HepG2 (cell line): Measurements from ENCODE around the gene MRPS21.

Source experiments
- CSRNP1 ChIP-seq: sonication (generic); formaldehyde crosslinking; IDR thresholded peaks from 2 replicates; pipeline ENCODE4 v1.8.1; 2023; ENCODE audit warnings: mild to moderate bottlenecking, missing genetic modification reagents
- CTCF ChIP-seq: sonication (generic); formaldehyde crosslinking; IDR thresholded peaks from 2 replicates; pipeline ENCODE4 v1.5.0; 2020; ENCODE audit warnings: mild to moderate bottlenecking, missing genetic modification reagents, moderate library complexity
- EHMT2 ChIP-seq: fragments of 200-600 bp; sonication (generic); IDR thresholded peaks from 2 replicates; pipeline ENCODE4 v1.7.0; 2017; ENCODE audit warnings: antibody characterized with exemption, low read depth, low read length, borderline replicate concordance
- ETV6 ChIP-seq: sonication (generic); formaldehyde crosslinking; conservative IDR thresholded peaks from 2 replicates; pipeline ENCODE4 v1.4.0; 2020; ENCODE audit warnings: missing genetic modification reagents
- MLLT10 ChIP-seq: sonication (generic); formaldehyde crosslinking; IDR thresholded peaks from 2 replicates; pipeline ENCODE4 v1.4.0; 2020; ENCODE audit warnings: missing genetic modification reagents
- POLR2A ChIP-seq, 2 experiments: IDR thresholded peaks; 2 replicates each; pipeline ENCODE4 v1.6.1; 2011; ENCODE audit warnings: low read depth in 2 of 2, low read length in 2 of 2, mild to moderate bottlenecking in 1 of 2, moderate library complexity in 1 of 2; ENCODE audit not compliant: insufficient read depth in 1 of 2
- ZFP36 ChIP-seq: fragments of 150-350 bp; IDR thresholded peaks from 2 replicates; pipeline ENCODE4 v1.6.1; 2018; ENCODE audit warnings: borderline replicate concordance, low read length, low read depth; ENCODE audit not compliant: partially characterized antibody
- ZNF629 ChIP-seq: sonication (generic); formaldehyde crosslinking; conservative IDR thresholded peaks from 2 replicates; pipeline ENCODE4 v1.5.0; 2020; ENCODE audit warnings: missing genetic modification reagents

- TF ChIP-seq MLLT10 (CRISPR knock-in tag) (no peak), ZFP36 (no peak), CTCF (CRISPR knock-in tag) (0 out of 2 replicates have a peak, but pooled peaks have one; percentile 10), POLR2A (IDR thresholded peaks at IDR 0.05; ENCODE audit: insufficient read depth in 1 of 2, low read depth in 2 of 2, low read length in 2 of 2) (peak; percentile 33 to 43; a peak in 1 of 4 replicates), CSRNP1 (CRISPR knock-in tag) (no peak), ETV6 (CRISPR knock-in tag) (no peak), EHMT2 (no peak), ZNF629 (CRISPR knock-in tag) (no peak)
Measured at GRCh38 chr1:150256554-150257341, 36.9 kb upstream of the MRPS21 start.
